KMS-11 (cell line): ENCODE data around the gene BAIAP2L1.

Experiments used
- H2AFZ ChIP-seq: fragments of 200-600 bp; sonication (generic); 2 replicates; pipeline ENCODE4 v1.6.1; 2016; ENCODE audit warnings: antibody characterized with exemption, mixed run types, low read depth
- H3K27ac ChIP-seq: fragments of 200-600 bp; sonication (generic); 2 replicates; pipeline ENCODE4 v1.6.1; 2016; ENCODE audit warnings: mild to moderate bottlenecking, mixed run types
- H3K27me3 ChIP-seq: fragments of 200-600 bp; sonication (generic); 2 replicates; pipeline ENCODE4 v1.6.1; 2017; ENCODE audit warnings: mild to moderate bottlenecking, low read depth, mixed run types, moderate library complexity; ENCODE audit not compliant: insufficient read depth
- H3K36me3 ChIP-seq: fragments of 200-600 bp; sonication (generic); 2 replicates; pipeline ENCODE4 v1.6.1; 2017; ENCODE audit warnings: mild to moderate bottlenecking, mixed run types; ENCODE audit not compliant: insufficient read depth
- H3K4me1 ChIP-seq: fragments of 200-600 bp; sonication (generic); 2 replicates; pipeline ENCODE4 v1.6.1; 2016; ENCODE audit warnings: mild to moderate bottlenecking, low read depth, mixed run types; ENCODE audit not compliant: poor library complexity, severe bottlenecking
- H3K4me2 ChIP-seq: fragments of 200-600 bp; sonication (generic); 2 replicates; pipeline ENCODE4 v1.7.0; 2016; ENCODE audit warnings: mild to moderate bottlenecking, mixed run types
- H3K4me3 ChIP-seq: fragments of 200-600 bp; sonication (generic); IDR thresholded peaks from 2 replicates; pipeline ENCODE4 v1.6.1; 2017; ENCODE audit warnings: low read depth, low read length, mixed read lengths; ENCODE audit not compliant: insufficient read depth
- H3K79me2 ChIP-seq: fragments of 200-600 bp; sonication (generic); 2 replicates; pipeline ENCODE4 v1.6.1; 2016; ENCODE audit warnings: low read depth, mixed run types; ENCODE audit not compliant: insufficient read depth
- H3K9ac ChIP-seq: fragments of 200-600 bp; sonication (generic); 2 replicates; pipeline ENCODE4 v1.6.1; 2016; ENCODE audit warnings: mild to moderate bottlenecking, mixed run types
- H4K20me1 ChIP-seq: fragments of 200-600 bp; sonication (generic); 2 replicates; pipeline ENCODE4 v1.6.1; 2016; ENCODE audit warnings: mild to moderate bottlenecking, mixed run types; ENCODE audit not compliant: insufficient read depth
- CTCF ChIP-seq: fragments of 200-600 bp; sonication (generic); conservative IDR thresholded peaks from 2 replicates; pipeline ENCODE4 v1.6.1; 2017; ENCODE audit warnings: low read depth, mild to moderate bottlenecking, antibody characterized with exemption, low read length, moderate library complexity, mixed read lengths

Gene BAIAP2L1

GRCh38 chr7:98348726-98349474 is 52.0 kb downstream of the BAIAP2L1 start:
- Histone ChIP-seq H3K79me2 (no peaks in the 10 kb centered on the region), H3K27ac (no peak overlapping the region), H3K4me1 (no peaks in the 10 kb centered on the region), H3K4me3 (no peak overlapping the region), H2AFZ (no peak overlapping the region), H4K20me1 (no peaks in the 10 kb centered on the region), H3K4me2 (no peak overlapping the region), H3K27me3 (no peaks in the 10 kb centered on the region), H3K9ac (no peak overlapping the region), H3K36me3 (no peaks in the 10 kb centered on the region)
- TF ChIP-seq CTCF = no peak

- Histone ChIP-seq H3K9ac (no peak overlapping the region), H3K4me1 (no peaks in the 10 kb centered on the region), H3K27ac (no peak overlapping the region), H3K27me3 (no peaks in the 10 kb centered on the region), H3K79me2 (no peaks in the 10 kb centered on the region), H2AFZ (no peak overlapping the region), H4K20me1 (no peaks in the 10 kb centered on the region), H3K4me3 (no peak overlapping the region), H3K4me2 (no peak overlapping the region), H3K36me3 (no peaks in the 10 kb centered on the region)
- no peak for TF ChIP-seq CTCF
Measured at GRCh38 chr7:98346515-98347069, 54.3 kb downstream of the BAIAP2L1 start.

- Histone ChIP-seq H3K4me1 (no peaks in the 10 kb centered on the region), H3K27ac (no peak overlapping the region), H4K20me1 (no peaks in the 10 kb centered on the region), H3K27me3 (no peaks in the 10 kb centered on the region), H3K79me2 (no peaks in the 10 kb centered on the region), H3K4me3 (no peak overlapping the region), H2AFZ (no peak overlapping the region), H3K9ac (no peak overlapping the region), H3K4me2 (no peak overlapping the region), H3K36me3 (no peaks in the 10 kb centered on the region)
- no peak for TF ChIP-seq CTCF
Measured at GRCh38 chr7:98341106-98341505, 59.8 kb downstream of the BAIAP2L1 start.

GRCh38 chr7:98339043-98339442 is 61.8 kb downstream of the BAIAP2L1 start:
- Histone ChIP-seq H3K9ac (no peak overlapping the region), H3K36me3 (no peaks in the 10 kb centered on the region), H3K79me2 (no peaks in the 10 kb centered on the region), H3K27me3 (no peaks in the 10 kb centered on the region), H4K20me1 (no peaks in the 10 kb centered on the region), H3K27ac (no peak overlapping the region), H3K4me3 (no peak overlapping the region), H2AFZ (no peak overlapping the region), H3K4me1 (no peaks in the 10 kb centered on the region), H3K4me2 (no peak overlapping the region)
- no peak for TF ChIP-seq CTCF
